ENCODE measurements around the gene CALCA. TPM values are rescaled to one million over a fixed set of nuclear protein-coding genes. Genes with fewer than 3 reads are reported as not detected.
A peak's percentile ranks its signal among the peaks of the same experiment; 100 is the strongest.

CALCA gene
- total RNA-seq, 1 donor from 2014 or later: not detected

GRCh38 chr11:14981507-14981906, 9.4 kb upstream of the CALCA start:
- TF ChIP-seq CTCF (IDR thresholded peaks at IDR 0.05; ENCODE audit: unreplicated experiment): no peak

GRCh38 chr11:14980854-14981253, 8.7 kb upstream of the CALCA start:
- no peaks in the 10 kb centered on the region for H3K36me3 Mint-ChIP-seq (ENCODE audit: low read depth, unreplicated experiment)
- no peaks in the 10 kb centered on the region for H3K9me3 Mint-ChIP-seq (ENCODE audit: unreplicated experiment)
- no peak overlapping the region for H3K27ac Mint-ChIP-seq (ENCODE audit: unreplicated experiment)
- H3K27me3 Mint-ChIP-seq (ENCODE audit: unreplicated experiment): no peaks in the 10 kb centered on the region
- no peak for TF ChIP-seq CTCF (IDR thresholded peaks at IDR 0.05; ENCODE audit: unreplicated experiment)
- no peak for DNase-seq (ENCODE audit: low spot score)
- peaks cover 2% of the 10 kb centered on the region for H3K4me1 Mint-ChIP-seq (ENCODE audit: unreplicated experiment)
- H3K4me3 Mint-ChIP-seq (ENCODE audit: unreplicated experiment): no peak overlapping the region

More at GRCh38 chr11:14981507-14981906, 9.4 kb upstream of the CALCA start:
- Mint-ChIP-seq H3K36me3 (ENCODE audit: low read depth, unreplicated experiment) (no peaks in the 10 kb centered on the region), H3K4me1 (ENCODE audit: unreplicated experiment) (no peaks in the 10 kb centered on the region), H3K27me3 (ENCODE audit: unreplicated experiment) (no peaks in the 10 kb centered on the region), H3K9me3 (ENCODE audit: unreplicated experiment) (no peaks in the 10 kb centered on the region), H3K27ac (ENCODE audit: unreplicated experiment) (no peak overlapping the region), H3K4me3 (ENCODE audit: unreplicated experiment) (no peak overlapping the region)
- DNase-seq (ENCODE audit: low spot score): no peak

GRCh38 chr11:14977101-14977880, 5.1 kb upstream of the CALCA start:
- H3K27ac Mint-ChIP-seq (ENCODE audit: unreplicated experiment): no peak overlapping the region
- H3K9me3 Mint-ChIP-seq (ENCODE audit: unreplicated experiment): no peaks in the 10 kb centered on the region
- no peaks in the 10 kb centered on the region for H3K36me3 Mint-ChIP-seq (ENCODE audit: low read depth, unreplicated experiment)
- peaks cover 20% of the 10 kb centered on the region for H3K4me1 Mint-ChIP-seq (ENCODE audit: unreplicated experiment)
- peaks cover 18% of the 10 kb centered on the region for H3K27me3 Mint-ChIP-seq (ENCODE audit: unreplicated experiment)
- TF ChIP-seq CTCF (IDR thresholded peaks at IDR 0.05; ENCODE audit: unreplicated experiment): no peak
- DNase-seq (ENCODE audit: low spot score): no peak
- H3K4me3 Mint-ChIP-seq (ENCODE audit: unreplicated experiment): no peak overlapping the region

- H3K4me1 Mint-ChIP-seq (ENCODE audit: unreplicated experiment): peaks cover 24% of the 10 kb centered on the region
- H3K27ac Mint-ChIP-seq (ENCODE audit: unreplicated experiment): peak overlapping the region; percentile 28
- TF ChIP-seq CTCF (IDR thresholded peaks at IDR 0.05; ENCODE audit: unreplicated experiment): no peak
- H3K36me3 Mint-ChIP-seq (ENCODE audit: low read depth, unreplicated experiment): no peaks in the 10 kb centered on the region
- no peak for DNase-seq (ENCODE audit: low spot score)
- peaks cover 24% of the 10 kb centered on the region for H3K27me3 Mint-ChIP-seq (ENCODE audit: unreplicated experiment)
- H3K4me3 Mint-ChIP-seq (ENCODE audit: unreplicated experiment): peak overlapping the region; percentile 80
- no peaks in the 10 kb centered on the region for H3K9me3 Mint-ChIP-seq (ENCODE audit: unreplicated experiment)
Observed at GRCh38 chr11:14975252-14975587, 3.1 kb upstream of the CALCA start.

GRCh38 chr11:14974515-14975251, 2.5 kb upstream of the CALCA start:
- Mint-ChIP-seq H3K9me3 (ENCODE audit: unreplicated experiment) (no peaks in the 10 kb centered on the region), H3K36me3 (ENCODE audit: low read depth, unreplicated experiment) (no peaks in the 10 kb centered on the region), H3K27ac (ENCODE audit: unreplicated experiment) (peak overlapping the region; percentile 28), H3K4me3 (ENCODE audit: unreplicated experiment) (peak overlapping the region; percentile 80), H3K27me3 (ENCODE audit: unreplicated experiment) (peaks cover 24% of the 10 kb centered on the region), H3K4me1 (ENCODE audit: unreplicated experiment) (peaks cover 24% of the 10 kb centered on the region)
- peak; percentile 65 for TF ChIP-seq CTCF (IDR thresholded peaks at IDR 0.05; ENCODE audit: unreplicated experiment)
- DNase-seq (ENCODE audit: low spot score): peak; percentile 78

All from endothelial cell (in vitro differentiated cells).